Caco-2 (cell line): Measurements from ENCODE around the gene TIMM22. TPM values are rescaled to one million over a fixed set of nuclear protein-coding genes. Genes with fewer than 3 reads are reported as not detected.

Experiments used
- BruUV-seq: library from RNA; stranded (reverse); fragments of 400-500 nt; replicated peaks from 2 replicates; lab custom pipeline; 2021; lab: Mats Ljungman, UMichigan
- CTCF ChIA-PET: fragments of 300-600 bp; sonication (Branson Sonifier 250); formaldehyde crosslinking; loops from one replicate; lab custom pipeline; 2022; ENCODE audit warnings: antibody characterized with exemption; lab: Charles Lee
- POLR2A ChIA-PET: fragments of 300-600 bp; sonication (Branson Sonifier 250); formaldehyde crosslinking; loops from one replicate; lab custom pipeline; 2022; ENCODE audit warnings: antibody characterized with exemption; lab: Charles Lee
- DNase-seq, 2 experiments: peaks; one replicate each; pipeline versions ENCODE4 v3.0.0 to v3.0.0-alpha.2; 2020 to 2022
- H3K27me3 ChIP-seq: replicated peaks from 2 replicates; pipeline ENCODE4 v1.6.0; 2011; ENCODE audit warnings: low read length; ENCODE audit not compliant: control insufficient read depth, insufficient read depth
- H3K36me3 ChIP-seq: 2 replicates; pipeline ENCODE4 v1.5.1; 2011; ENCODE audit warnings: low read length; ENCODE audit not compliant: control insufficient read depth, insufficient read depth
- H3K4me1 ChIP-seq: fragments of 250-450 bp; sonication (Bioruptor Pico); 2 replicates; pipeline ENCODE4 v1.5.1; 2020; ENCODE audit warnings: mild to moderate bottlenecking
- H3K4me3 ChIP-seq: 2 replicates; pipeline ENCODE4 v1.5.1; 2011; ENCODE audit warnings: low read depth, mild to moderate bottlenecking, control low read depth, low read length
- H3K9me3 ChIP-seq: fragments of 250-450 bp; sonication (Bioruptor Pico); 2 replicates; pipeline ENCODE4 v1.5.1; 2020; ENCODE audit warnings: mild to moderate bottlenecking, moderate library complexity
- H3K27ac Mint-ChIP-seq: one replicate; pipeline ENCODE4 v1.8.0; 2022; ENCODE audit warnings: mixed read lengths; ENCODE audit not compliant: unreplicated experiment
- H3K27me3 Mint-ChIP-seq: one replicate; pipeline ENCODE4 v1.8.0; 2022; ENCODE audit warnings: mixed read lengths; ENCODE audit not compliant: insufficient read depth, unreplicated experiment
- H3K36me3 Mint-ChIP-seq: one replicate; pipeline ENCODE4 v1.8.0; 2022; ENCODE audit warnings: mild to moderate bottlenecking, mixed read lengths; ENCODE audit not compliant: insufficient read depth, unreplicated experiment
- H3K4me1 Mint-ChIP-seq: one replicate; pipeline ENCODE4 v1.8.0; 2022; ENCODE audit warnings: low read depth, mixed read lengths; ENCODE audit not compliant: unreplicated experiment
- H3K4me3 Mint-ChIP-seq: one replicate; pipeline ENCODE4 v1.8.0; 2022; ENCODE audit warnings: mild to moderate bottlenecking, moderate library complexity, mixed read lengths; ENCODE audit not compliant: unreplicated experiment
- H3K9me3 Mint-ChIP-seq: one replicate; pipeline ENCODE4 v1.8.0; 2022; ENCODE audit warnings: mixed read lengths; ENCODE audit not compliant: unreplicated experiment
- intact Hi-C: fragments of 100-400 bp; cut with micrococcal nuclease; formaldehyde crosslinking; loops from one replicate; pipeline ENCODE4 v1.10.0; 2022; ENCODE audit not compliant: unreplicated experiment
- total RNA-seq: library from RNA; stranded (reverse); gene quantifications from 2 replicates; pipeline ENCODE4 v1.2.3, GENCODE V29; 2022
- TF ChIP-seq, protein P1 (sequence below), 2 experiments: fragments of 200-600 bp in 1 of 2; IDR thresholded peaks; 1 replicate in 1 of 2; 2 replicates in 1 of 2; pipeline versions ENCODE4 v1.5.1 to v1.8.0; 2011 to 2022; ENCODE audit warnings: antibody characterized with exemption in 1 of 2, control low read depth in 1 of 2, inconsistent platforms in 1 of 2, low read depth in 1 of 2, low read length in 1 of 2, mild to moderate bottlenecking in 1 of 2, moderate library complexity in 1 of 2; ENCODE audit not compliant: insufficient read depth in 1 of 2, severe bottlenecking in 1 of 2, unreplicated experiment in 1 of 2

Gene TIMM22
- total RNA-seq, 1 experiment from 2014 or later = 20.6 TPM

DNA sequence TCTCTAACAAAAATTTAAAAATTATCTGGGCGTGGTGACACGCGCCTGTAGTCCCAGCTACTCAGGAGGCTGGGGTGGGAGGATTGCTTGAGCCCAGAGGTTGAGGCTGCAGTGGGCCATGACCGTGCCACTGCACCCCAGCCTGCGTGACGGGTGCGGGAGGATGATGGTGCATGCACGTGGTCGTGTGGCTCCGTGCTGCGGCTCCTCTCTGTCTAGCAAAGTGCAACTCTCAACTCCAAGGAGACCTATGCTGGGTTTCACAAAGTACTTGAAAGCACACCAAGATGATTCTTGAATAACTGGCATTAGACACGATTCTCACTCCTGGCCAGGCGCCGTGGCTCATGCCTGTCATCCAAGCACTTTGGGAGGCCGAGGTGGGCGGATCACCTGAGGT lies 43.2 kb upstream of the TIMM22 start:
- Mint-ChIP-seq H3K27ac (peak overlapping the region; percentile 99), H3K36me3 (peaks cover 72% of the 10 kb centered on the region), H3K4me3 (no peak overlapping the region), H3K9me3 (no peaks in the 10 kb centered on the region), H3K27me3 (no peaks in the 10 kb centered on the region), H3K4me1 (peaks cover 32% of the 10 kb centered on the region)
- no peaks in the 10 kb centered on the region; the same call in 1 of the 2 replicates for H3K36me3 ChIP-seq
- H3K4me3 ChIP-seq = no peak overlapping the region
- no peaks in the 10 kb centered on the region for H3K9me3 ChIP-seq
- TF ChIP-seq, protein P1, sequence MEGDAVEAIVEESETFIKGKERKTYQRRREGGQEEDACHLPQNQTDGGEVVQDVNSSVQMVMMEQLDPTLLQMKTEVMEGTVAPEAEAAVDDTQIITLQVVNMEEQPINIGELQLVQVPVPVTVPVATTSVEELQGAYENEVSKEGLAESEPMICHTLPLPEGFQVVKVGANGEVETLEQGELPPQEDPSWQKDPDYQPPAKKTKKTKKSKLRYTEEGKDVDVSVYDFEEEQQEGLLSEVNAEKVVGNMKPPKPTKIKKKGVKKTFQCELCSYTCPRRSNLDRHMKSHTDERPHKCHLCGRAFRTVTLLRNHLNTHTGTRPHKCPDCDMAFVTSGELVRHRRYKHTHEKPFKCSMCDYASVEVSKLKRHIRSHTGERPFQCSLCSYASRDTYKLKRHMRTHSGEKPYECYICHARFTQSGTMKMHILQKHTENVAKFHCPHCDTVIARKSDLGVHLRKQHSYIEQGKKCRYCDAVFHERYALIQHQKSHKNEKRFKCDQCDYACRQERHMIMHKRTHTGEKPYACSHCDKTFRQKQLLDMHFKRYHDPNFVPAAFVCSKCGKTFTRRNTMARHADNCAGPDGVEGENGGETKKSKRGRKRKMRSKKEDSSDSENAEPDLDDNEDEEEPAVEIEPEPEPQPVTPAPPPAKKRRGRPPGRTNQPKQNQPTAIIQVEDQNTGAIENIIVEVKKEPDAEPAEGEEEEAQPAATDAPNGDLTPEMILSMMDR (IDR thresholded peaks at IDR 0.05; ENCODE audit: insufficient read depth in 1 of 2, low read depth in 1 of 2, low read length in 1 of 2, severe bottlenecking in 1 of 2, unreplicated experiment in 1 of 2) = no peak
- DNase-seq = no peak
- POLR2A ChIA-PET = no interaction called here
- intact Hi-C loops = loop anchor here (1.0 kb wide), 1 partner anchor 16 kb away; no protein-coding TSS in a partner anchor
- no peaks in the 10 kb centered on the region for H3K27me3 ChIP-seq
- no TSS peak for BruUV-seq
- CTCF ChIA-PET = no interaction called here
- H3K4me1 ChIP-seq = peaks cover 71% of the 10 kb centered on the region

DNA sequence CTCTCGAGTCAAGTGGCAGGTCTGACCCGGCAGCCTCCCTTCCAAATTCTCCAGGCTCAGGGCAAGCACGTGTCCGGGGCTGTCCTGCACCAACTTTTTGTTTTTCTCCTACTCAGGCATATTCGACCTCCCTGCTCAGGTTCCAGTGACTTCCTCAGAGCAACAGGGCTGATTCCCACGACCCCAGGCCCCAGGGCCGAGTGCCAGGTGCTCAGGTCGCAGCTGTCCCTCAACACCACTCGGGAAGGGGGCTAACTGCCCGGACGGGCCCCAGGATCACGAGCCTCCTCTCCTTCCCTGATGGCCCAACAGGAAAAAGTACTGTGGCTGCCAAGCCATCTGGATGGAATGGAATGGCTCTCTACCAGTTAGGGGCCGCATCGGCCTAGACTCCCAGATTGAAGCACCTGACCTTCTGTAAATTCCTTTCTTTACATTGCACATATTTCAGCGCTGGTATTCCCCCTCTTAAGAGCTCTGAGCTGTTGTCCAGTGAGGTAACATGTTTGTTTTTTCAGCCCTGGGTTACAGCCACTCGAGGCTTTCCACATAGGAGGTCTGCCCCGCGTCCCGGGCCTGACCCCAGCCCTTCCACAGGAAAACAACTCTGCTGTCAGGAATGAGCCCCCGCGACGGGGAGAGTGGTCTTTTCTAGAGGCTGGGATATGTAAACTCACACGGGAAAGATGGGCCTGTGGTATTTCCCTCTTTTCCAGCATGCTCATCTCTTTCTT lies 42.3 kb upstream of the TIMM22 start:
- ChIA-PET CTCF (interaction anchor here (0.6 to 1.0 kb wide), 5 partner anchors 21 to 311 kb away, joined by 3 to 5 read pairs (median 3); partner anchors contain the start of gene TIMM22), POLR2A (interaction anchor here (0.6 to 1.0 kb wide), 5 partner anchors 11 to 29 kb away, joined by 3 to 6 read pairs (median 3); no protein-coding TSS in a partner anchor)
- no peaks in the 10 kb centered on the region; the same call in 1 of the 2 replicates for H3K36me3 ChIP-seq
- Mint-ChIP-seq H3K4me1 (peaks cover 32% of the 10 kb centered on the region), H3K36me3 (peaks cover 79% of the 10 kb centered on the region), H3K27ac (peak overlapping the region; percentile 99), H3K9me3 (no peaks in the 10 kb centered on the region), H3K27me3 (no peaks in the 10 kb centered on the region), H3K4me3 (peak overlapping the region; percentile 52)
- TF ChIP-seq, protein P1 (IDR thresholded peaks at IDR 0.05; ENCODE audit: insufficient read depth in 1 of 2, low read depth in 1 of 2, low read length in 1 of 2, severe bottlenecking in 1 of 2, unreplicated experiment in 1 of 2) = no peak
- H3K4me3 ChIP-seq = no peak overlapping the region
- peak; percentile 80 to 82 for DNase-seq
- intact Hi-C loops = loop anchor here (1.0 kb wide), 1 partner anchor 15 kb away; no protein-coding TSS in a partner anchor
- H3K4me1 ChIP-seq = peaks cover 71% of the 10 kb centered on the region
- BruUV-seq = TSS peak; percentile 58
- H3K27me3 ChIP-seq = no peaks in the 10 kb centered on the region
- no peaks in the 10 kb centered on the region for H3K9me3 ChIP-seq

DNA sequence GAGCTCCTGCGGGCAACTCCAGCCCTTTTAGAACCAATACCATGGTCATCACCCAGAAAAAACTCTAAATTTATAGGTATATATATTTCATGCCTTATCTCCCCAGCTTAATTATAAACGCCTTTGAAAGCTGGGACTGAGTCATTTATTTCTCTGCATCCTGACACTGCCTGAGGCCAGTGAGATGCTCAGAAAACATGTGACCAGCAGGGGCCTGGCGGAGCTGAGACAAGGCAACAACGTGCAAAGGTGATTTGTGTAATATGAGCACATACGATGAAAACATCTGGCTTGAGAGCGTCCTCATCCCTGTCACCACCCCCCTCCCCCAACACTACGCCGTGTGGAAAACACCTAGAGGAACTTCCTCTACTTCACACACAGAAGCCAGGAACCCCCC lies 40.0 kb upstream of the TIMM22 start:
- ChIA-PET CTCF (no interaction called here), POLR2A (no interaction called here)
- no TSS peak for BruUV-seq
- Histone ChIP-seq H3K36me3 (no peaks in the 10 kb centered on the region; the same call in 1 of the 2 replicates), H3K4me3 (no peak overlapping the region), H3K27me3 (no peaks in the 10 kb centered on the region), H3K9me3 (no peaks in the 10 kb centered on the region), H3K4me1 (peaks cover 53% of the 10 kb centered on the region)
- peak in 1 of 2 experiments; percentile 62 for DNase-seq
- H3K4me3 Mint-ChIP-seq = no peak overlapping the region
- TF ChIP-seq, protein P1 (IDR thresholded peaks at IDR 0.05; ENCODE audit: insufficient read depth in 1 of 2, low read depth in 1 of 2, low read length in 1 of 2, severe bottlenecking in 1 of 2, unreplicated experiment in 1 of 2) = no peak
- no peaks in the 10 kb centered on the region for H3K27me3 Mint-ChIP-seq
- H3K9me3 Mint-ChIP-seq = no peaks in the 10 kb centered on the region
- intact Hi-C loops = no loop called here
- H3K27ac Mint-ChIP-seq = peak overlapping the region; percentile 88
- H3K36me3 Mint-ChIP-seq = peaks cover 65% of the 10 kb centered on the region
- peaks cover 27% of the 10 kb centered on the region for H3K4me1 Mint-ChIP-seq
